NCI-H187 treated with DMSO at 0.1 percent for 48 hours (cell line): ENCODE measurements around the gene DOCK9.

Experiments used
- DNase-seq: peaks from one replicate; lab custom pipeline; 2025; lab: John Stamatoyannopoulos, UW

The DOCK9 gene

DNA sequence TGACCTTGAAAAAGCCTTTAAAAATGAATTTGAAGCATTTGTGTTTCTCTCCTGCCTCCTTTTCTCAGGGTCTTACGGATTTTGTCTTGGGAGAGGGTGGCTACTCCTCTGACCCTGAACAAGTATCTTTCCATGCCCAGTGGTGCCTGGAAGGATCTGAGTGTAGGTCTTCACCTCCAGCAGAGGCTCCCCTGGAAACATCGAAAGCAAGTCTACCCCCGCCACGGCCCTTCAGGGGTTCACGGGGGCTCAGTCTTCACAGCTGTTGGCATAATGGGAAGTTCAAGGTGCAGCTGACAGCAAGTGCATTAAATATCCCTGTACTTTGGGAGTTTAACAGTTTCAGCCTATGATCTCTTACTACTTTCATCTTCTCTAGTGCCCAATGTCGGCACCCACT is 182.6 kb downstream of the DOCK9 start:
- no peak for DNase-seq

DNA sequence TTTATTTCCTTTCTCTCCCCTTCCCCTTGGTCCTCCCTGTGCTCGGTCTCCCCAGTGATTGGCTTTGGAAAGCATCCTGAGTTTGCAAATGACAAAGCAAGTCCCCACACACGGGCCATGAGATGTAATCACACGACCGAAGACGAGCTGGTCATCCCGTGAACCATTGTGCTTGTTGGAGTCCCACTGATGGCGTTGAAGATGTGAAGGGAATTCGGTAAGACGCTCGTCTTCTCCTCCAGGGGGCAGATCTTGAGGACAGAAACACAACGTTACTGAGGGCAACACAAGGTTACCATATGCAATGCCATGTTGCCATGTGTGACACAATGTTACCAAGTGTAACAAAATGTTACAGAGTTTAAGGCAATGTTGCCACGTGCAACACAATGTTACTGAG is 183.4 kb downstream of the DOCK9 start:
- no peak for DNase-seq

DNA sequence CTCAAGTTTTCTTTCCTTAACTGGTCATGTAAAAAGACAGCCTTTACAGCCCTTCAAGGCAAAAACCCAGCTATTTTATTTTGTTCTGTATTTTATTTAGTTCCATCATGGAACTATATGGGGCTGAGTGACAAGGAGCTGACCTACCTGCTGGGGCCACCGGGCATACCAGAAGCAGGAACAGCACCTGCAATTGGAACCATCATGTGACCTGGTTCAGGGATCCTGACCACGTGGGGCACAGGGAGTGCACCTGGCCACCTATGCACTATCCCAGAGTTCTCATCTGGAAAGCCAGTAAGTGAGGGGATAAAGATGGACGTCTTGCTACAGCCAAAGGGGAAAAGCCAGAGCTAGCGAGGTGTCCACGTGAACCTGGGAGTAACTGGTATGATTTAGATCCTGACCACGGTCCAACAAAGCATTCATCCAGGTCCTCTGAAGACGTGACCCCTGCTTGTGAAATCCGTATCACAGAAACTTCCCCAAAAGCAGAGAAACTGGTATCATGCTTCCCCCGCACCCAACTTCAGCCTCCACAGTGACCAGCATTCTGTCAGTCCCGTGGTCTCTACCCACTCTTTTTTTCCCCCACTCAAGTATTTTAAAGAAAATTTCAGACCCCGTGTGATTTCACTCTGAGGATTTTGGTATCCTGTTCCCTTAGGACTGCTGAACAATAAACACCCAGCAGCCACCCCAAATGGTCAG is 184.9 kb downstream of the DOCK9 start:
- DNase-seq = no peak

DNA sequence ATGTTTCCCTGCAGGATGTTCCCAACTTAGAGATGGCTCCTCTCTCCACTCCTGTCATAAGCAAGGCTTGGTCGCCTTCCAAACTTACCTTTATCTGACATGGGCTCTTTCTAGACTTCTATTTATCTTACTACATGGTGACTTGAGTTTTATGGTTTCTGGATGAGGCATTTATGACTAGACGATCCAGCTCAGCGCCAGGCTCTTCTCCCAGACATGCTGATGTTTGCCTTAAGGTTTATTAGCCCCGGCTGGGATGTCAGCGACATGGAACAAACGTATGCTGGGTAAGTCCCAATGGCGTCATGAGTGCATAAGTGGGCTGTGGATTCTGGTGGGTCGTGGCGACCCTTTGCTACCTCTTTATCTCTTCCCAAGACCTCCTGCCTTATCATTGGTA is 185.5 kb downstream of the DOCK9 start:
- no peak for DNase-seq

DNA sequence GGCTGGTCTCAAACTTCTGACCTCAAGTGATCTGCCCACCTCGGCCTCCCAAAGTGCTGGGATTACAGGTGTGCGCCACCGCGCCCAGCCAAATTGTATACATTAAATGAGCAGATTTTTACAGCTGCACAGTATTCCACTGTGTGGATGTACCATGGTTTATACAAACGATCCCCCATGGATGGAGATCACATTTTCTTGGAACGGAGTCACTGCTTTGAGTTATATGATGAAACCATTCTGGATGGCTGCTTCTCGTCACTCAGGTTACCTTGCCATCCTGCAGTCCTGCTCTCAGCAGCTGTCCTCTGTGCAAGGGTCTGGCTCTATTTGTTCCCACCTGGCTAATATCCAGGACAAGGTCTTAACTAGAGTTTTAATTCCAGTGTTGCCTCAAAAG is 186.3 kb downstream of the DOCK9 start:
- DNase-seq = no peak

DNA sequence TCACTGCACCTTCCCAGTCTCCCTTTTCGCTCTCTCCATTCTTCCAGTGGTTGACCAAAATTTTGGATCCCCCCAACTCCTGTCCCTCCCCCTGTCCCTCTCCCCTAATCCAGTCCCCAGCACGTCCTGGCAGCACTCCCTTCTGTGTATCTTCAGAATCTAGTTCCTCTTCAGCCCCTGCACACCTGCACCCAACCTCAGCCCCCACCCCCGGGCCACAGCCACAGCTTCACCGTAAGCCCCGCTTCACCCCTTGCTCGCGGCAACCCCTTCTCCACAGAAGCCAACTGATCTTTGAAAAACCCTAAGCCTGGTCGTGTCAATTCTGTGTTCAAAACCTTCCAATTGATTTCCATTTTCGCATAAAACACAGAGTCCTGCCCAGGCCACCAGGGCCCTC is 189.9 kb downstream of the DOCK9 start:
- DNase-seq = no peak

DNA sequence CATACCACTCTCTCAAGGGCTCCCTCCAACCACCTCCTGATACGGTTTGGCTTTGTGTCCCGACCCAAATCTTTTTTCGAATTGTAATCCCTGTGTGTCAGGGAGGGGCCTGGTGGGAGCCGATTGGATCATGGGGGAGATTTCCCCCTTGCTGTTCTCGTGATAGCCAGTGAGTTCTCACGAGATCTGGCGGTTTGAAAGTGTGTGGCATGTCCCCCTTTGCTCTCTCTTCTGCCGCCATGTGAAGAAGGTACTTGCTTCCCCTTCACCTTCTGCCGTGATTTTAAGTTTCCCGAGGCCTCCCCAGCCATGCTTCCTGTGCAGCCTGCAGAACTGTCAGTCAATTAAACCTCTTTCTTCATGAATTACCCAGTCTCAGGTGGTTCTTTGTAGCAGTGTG is 190.7 kb downstream of the DOCK9 start:
- DNase-seq = no peak

DNA sequence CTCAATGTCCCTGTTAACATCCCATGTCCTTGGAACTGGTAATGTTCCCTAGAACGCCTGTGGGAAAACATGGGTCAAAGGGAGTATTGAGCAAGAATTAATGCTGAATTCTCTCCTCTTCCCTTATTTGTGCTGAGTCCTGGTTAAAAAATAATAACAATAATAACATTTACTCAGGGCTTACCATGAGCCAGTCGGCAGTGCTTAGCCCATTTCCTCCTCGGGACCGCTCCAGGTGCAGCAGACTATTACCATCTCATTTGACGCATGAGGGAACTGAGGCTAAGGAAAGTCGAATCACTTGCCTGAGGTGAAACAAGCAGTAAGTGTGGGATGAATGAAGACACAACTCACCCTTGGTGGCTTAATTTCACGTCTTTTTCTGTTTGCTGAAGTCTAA is 191.8 kb downstream of the DOCK9 start:
- no peak for DNase-seq

DNA sequence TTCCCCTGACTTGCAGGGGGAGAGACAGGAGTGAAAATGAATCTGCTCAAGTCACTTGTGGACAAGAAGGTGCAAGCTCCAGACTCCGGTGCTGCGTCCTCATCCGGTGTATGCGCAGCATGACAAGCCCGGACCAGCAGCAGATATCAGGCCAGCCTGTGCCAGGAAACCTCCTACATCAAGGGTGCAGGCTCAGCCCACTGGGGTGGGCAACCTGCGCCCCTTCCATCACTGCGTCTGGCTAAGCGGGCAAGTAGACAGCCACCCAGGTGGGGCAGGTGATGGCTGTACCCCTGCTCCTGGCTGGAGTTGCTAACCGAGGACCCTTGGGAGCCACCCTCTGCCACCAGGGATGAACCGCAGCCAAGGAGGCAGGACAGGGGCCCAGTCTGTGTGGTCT is 192.5 kb downstream of the DOCK9 start:
- DNase-seq = no peak

DNA sequence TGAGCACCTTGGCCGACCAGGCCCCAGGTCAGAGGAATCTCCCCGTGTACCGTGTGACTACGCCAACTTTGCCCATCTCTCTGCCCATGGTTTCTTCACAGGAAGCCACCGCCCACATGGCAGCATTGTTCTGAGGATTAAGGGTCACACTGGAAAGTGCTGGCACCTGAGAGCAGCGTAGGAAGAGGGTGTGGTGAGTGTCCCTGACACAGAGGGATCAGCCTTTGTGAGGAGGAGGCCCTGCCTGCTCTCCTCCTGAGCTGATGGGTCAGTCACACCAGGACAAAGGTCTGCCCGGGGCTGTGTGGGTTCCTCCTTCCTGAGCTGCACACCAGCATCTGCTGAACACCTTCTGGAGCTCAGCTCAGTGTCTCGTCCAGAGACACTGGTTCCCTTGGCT is 193.2 kb downstream of the DOCK9 start:
- DNase-seq = no peak

DNA sequence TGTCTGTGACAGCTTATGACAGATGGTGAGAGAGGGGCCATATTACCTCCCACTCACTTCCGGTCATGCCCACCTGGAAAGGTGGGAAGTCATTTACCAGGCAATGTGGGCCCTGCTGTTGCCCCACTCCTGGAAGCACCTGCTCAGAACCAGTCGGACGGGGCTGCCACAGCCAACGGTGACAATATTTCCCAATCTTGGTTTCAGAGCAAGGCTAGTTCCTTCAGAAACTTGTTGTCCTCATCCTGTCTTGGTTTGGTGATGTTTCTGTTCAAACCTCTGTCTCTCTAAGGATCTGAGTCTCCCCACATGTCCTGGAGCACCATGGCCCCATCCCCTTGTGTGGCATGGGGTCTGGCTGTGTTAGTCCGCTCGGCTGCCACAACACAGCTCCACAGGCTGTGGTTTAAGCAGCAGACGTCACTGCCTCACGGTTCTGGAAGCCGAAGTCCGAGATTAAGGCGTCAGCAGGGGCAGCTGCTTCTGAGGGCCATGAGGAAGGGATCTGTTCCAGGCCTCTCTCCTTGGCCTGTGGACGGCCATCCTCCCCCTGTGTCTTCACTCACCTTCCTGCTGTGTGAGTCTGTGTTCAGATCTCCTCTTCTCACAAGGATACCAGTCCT is 193.9 kb downstream of the DOCK9 start:
- no peak for DNase-seq

DNA sequence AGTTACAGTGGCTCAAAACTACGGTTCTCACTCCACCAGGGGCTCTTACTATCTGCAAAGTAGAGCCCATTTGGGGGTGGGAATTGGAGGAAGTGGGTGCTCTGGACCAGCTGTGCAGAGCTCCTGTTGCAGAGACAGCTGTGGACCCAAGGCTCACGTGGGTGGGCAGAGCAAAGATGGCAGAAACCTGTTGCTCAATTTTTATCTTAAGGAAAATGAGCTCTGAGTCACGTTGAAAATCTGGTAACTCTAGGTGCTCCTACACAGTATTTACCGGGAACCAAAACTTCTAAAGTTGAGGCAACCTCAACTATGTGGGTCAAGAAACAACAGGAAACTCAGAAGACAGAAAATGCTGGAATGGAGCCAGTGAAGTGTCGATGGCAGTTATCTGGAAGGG is 195.2 kb downstream of the DOCK9 start:
- no peak for DNase-seq

DNA sequence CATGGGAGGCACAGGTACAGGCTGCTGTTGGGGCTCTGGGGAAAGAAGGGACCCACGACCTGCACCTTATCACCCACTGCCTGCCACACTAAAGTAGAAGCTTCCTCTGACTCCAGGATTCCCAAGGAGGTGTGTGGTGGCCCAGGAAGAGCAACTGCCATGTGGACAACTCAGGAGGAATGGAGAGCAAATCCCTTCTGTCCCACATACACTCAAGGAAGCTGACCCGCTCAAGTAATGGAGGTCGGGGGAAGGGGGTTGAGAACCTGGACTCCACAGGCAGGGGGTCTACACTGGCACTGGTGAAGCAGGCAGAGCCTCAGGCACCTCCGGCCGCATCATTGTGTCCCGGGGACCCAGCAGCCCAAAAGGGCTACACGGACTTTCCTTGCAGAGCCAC is 196.0 kb downstream of the DOCK9 start:
- DNase-seq = no peak

DNA sequence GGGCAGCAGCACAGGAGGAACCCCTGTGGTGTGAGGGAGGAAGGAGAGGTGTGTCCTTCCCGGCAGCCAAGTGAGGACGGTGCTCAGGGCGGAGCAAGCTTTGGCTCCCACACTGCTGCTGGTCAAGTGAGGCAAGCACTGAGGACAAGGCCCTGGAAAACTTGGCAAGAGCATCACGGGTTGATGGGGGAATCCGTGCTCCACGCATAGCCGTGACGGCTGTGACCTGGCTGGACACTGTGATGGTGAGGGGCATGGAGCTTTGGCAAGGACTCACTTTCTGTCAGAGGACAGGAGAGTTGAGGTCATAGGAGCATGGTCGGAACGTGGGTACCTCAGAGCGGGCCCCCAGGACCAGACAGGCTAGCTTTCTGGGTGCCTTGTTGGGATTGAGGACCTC is 196.4 kb downstream of the DOCK9 start:
- DNase-seq = no peak

DNA sequence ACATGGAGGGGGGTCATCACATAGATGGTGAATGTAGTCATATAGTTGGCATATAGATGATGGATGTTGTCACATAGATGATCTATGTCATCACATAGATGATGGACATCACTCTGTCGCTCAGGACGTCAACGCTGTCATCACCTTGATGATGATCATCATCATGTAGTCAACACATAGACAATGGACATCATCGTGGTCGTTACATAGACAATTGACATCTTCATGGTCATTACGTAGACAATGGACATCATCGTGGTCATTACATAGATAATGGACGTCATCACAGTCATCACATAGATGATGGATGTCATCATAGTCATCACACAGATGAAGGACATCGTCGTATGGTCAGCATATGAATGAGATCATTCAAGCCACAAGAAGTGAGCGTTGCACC is 196.8 kb downstream of the DOCK9 start:
- DNase-seq = no peak

DNA sequence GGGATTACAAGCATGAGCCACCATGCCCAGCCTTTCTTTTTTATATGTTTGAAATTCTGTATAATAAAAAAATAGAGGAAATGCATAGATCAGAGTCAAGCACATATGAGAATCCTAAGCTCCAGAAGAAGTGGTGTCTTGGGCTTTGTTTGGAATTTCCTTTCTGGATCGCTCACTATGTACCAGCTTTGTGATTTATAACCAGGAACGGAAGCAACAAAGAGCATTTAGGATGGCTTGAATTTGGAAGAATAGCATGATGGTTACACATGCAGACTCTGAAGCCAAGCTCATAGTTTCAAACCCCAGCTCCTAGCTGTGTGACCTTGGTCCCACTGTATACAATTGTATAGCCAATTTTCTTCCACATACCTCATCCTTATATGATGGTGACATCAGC is 197.4 kb downstream of the DOCK9 start:
- DNase-seq = no peak

DNA sequence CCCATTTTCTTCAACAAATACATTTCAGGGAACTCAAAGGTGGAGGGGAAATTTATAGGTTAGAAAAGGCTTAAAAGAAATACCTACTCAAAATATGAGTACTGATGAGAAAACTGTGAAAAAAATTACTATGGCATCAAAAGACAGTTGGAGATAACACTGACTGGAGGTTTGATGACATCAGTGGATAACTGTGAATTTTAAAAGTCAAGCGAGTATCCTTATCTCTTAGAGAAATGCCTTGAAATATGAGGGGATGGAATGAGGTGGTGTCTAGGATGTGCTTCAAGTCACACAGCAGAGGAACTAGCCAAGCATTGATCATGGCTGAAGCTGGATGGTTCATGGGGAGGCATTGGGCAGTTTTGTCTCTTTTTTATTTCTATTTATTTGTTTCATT is 198.2 kb downstream of the DOCK9 start:
- no peak for DNase-seq

DNA sequence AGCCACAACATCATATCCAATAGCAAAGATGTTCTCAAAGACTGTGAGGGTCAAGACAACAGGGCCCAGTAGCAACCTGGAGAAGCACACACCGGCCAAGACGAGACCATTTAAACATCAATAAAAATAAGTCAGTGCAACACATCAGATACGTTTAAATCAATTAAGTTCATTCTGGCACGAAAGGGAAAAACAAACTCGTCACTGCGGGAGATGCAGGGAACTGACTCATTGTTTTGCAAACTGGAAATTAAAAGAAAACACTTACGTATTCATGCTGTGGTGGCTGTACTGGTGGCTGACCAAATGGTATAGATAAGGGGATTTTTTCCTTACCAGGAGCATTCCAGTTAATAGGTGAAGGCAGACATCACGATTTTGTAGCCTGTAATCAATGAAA is 199.1 kb downstream of the DOCK9 start:
- DNase-seq = no peak

DNA sequence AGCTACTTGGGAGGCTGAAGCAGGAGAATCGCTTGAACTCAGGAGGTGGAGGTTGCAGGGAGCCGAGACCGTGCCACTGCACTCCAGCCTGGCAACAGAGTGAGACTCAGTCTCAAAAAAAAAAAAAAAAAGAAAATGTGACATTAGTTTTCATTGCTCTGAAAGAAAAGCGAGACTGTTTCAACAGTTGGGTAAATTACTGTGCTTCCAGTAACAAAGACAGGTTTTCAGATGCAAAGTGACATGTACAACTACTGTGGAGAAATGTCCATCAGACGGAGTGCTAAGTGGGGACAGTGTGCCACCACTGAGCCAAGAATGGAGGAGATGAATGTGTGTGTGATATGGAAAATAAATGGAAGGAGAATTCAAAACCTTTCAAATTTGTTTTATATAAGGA is 201.2 kb downstream of the DOCK9 start:
- no peak for DNase-seq

DNA sequence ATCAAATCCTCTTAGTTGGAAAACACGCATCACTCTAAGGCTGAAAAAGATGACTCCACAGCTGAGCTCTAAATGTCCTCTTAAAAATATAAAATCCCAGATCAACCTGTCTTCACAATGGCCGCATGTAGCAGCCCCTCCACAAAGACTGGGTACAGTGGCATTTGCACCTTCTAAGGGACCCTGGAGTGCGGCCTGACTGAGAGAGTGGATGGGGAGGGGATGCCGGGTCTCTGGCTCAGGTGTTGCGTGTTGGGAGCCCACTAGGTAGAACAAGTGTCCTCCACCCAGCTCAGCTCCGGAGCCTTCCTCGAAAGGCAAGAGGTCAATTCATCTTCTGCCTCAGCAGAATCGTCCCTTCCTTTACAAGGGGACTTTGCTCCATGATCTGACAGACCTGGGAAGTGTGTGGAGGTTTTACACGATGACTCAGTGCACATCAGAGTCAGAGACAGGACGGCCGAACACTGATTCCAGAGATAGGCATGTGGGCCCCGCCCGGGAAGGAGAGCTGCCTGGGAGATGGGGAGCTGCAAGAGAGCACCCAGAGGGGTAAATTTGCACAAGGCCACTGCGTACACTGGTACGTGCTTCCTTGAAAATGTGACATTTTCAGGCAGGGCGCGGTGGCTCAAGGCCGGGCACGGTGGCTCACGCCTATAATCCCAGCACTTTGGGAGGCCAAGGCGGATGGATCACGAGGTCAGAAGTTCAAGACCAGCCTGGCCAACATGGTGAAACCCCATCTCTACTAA is 201.8 kb downstream of the DOCK9 start:
- DNase-seq = no peak

DNA sequence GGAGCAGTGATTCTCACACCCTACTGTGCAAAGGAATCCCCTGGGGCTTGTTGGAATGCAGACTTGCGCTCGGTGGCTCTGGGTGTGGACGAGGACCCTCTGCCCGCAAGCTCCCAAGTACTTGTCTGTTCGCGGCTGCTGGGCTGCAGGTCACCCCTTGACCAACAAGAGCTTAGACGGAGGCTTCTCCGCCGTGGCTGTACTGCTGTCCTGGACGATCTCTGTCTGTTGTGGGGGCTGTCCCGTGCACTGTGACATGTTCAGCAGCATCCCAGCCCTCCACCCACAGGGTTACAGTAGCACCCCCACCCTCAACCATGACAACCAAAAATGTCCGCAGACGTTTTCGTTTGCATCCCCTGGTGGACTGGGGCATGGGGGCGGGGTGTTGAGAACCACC is 202.5 kb downstream of the DOCK9 start:
- no peak for DNase-seq

DNA sequence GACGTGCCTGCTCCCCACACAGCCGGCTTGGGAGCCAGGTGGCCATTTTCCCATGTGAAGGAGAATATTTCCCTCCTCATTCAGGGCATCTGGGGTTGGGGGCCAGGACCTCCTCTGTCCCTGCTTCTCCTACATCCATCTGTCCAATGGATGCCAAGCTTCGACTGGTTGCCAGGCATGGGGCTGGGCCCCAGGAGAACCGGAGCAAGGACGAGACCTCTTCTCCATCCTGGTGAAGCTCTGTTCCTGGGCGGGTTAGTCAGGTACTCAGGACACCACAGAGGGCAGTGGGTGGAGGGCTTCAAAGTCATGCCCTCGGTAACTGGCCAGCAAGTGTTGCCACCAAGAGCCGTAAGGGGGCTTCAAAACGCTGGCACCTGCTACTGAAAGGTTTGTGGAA is 203.1 kb downstream of the DOCK9 start:
- no peak for DNase-seq

DNA sequence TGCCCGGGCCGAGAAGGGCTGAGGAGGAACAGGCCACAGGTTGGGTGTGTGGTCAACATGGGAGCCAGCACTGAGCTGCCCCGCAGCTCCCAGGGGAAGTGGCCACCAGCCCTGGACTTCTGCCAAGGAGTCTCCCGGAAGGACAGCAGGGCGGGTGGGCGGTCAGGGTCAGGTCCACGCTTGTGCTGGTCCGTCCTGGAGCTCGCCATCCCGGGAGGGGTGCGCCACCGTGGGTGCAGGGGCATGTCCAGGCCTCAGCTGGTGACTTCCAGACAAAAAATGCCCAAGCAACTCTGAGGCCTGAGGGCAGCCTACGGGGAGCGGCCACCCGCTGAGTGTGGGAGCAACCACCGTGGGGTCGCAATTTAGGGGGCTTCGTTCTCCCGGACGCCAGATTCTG is 203.9 kb downstream of the DOCK9 start:
- DNase-seq = no peak
